Chondrocyte (in vitro differentiated cells): ENCODE measurements around the gene TGM3. TPM values are rescaled to one million over a fixed set of nuclear protein-coding genes. Genes with fewer than 3 reads are reported as not detected.

Source experiments
- DNase-seq: peaks from one replicate; pipeline ENCODE4 v3.0.0; 2021; ENCODE audit warnings: mixed read lengths, low spot score
- H3K27ac Mint-ChIP-seq: one replicate; pipeline ENCODE4 v1.8.0; 2021; ENCODE audit warnings: mild to moderate bottlenecking, moderate library complexity, mixed read lengths; ENCODE audit not compliant: unreplicated experiment
- H3K27me3 Mint-ChIP-seq: 2 replicates; pipeline ENCODE4 v1.8.0; 2021; ENCODE audit warnings: low read depth, mixed read lengths
- H3K36me3 Mint-ChIP-seq: 2 replicates; pipeline ENCODE4 v1.8.0; 2021; ENCODE audit warnings: low read depth, mixed read lengths
- H3K4me1 Mint-ChIP-seq: 2 replicates; pipeline ENCODE4 v1.8.0; 2021; ENCODE audit warnings: low read depth, mild to moderate bottlenecking, mixed read lengths
- H3K4me3 Mint-ChIP-seq: one replicate; pipeline ENCODE4 v1.8.0; 2021; ENCODE audit warnings: mild to moderate bottlenecking, moderate library complexity, mixed read lengths; ENCODE audit not compliant: unreplicated experiment
- H3K9me3 Mint-ChIP-seq: 2 replicates; pipeline ENCODE4 v1.8.0; 2021; ENCODE audit warnings: low read depth, mixed read lengths
- total RNA-seq: library from RNA; stranded (reverse); gene quantifications from 3 replicates; pipeline ENCODE4 v1.2.1, GENCODE V29; 2021
- TF ChIP-seq, protein P1 (sequence below): fragments of 200-600 bp; sonication (generic); IDR thresholded peaks from 2 replicates; pipeline ENCODE4 v1.5.0; 2021; ENCODE audit warnings: antibody characterized with exemption, mild to moderate bottlenecking, moderate library complexity

TGM3 gene
- total RNA-seq, 1 donor from 2014 or later: not detected

DNA sequence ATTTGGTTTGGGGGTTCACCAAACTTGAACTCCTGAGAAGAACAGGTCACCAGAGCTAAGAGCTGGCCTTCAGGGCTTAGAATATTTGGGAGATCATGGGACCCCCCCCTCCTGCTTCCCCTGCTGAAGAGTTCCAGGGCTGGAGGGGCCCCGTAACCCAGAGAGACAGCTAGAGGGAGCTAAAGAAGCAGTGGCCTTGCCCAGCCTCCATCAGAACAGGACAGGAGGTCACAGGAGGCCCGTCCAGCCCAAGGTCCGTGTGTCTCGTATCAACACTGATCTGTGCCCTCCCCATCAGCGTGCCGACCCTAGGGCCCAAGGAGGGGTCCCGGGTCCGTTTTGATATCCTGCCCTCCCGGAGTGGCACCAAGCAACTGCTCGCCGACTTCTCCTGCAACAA, 44.3 kb downstream of the TGM3 start:
- no peaks in the 10 kb centered on the region for H3K4me1 Mint-ChIP-seq
- H3K36me3 Mint-ChIP-seq: no peaks in the 10 kb centered on the region
- no peak overlapping the region for H3K27ac Mint-ChIP-seq
- no peak for DNase-seq
- no peak overlapping the region for H3K4me3 Mint-ChIP-seq
- H3K27me3 Mint-ChIP-seq: peaks cover 4% of the 10 kb centered on the region
- TF ChIP-seq, protein P1, sequence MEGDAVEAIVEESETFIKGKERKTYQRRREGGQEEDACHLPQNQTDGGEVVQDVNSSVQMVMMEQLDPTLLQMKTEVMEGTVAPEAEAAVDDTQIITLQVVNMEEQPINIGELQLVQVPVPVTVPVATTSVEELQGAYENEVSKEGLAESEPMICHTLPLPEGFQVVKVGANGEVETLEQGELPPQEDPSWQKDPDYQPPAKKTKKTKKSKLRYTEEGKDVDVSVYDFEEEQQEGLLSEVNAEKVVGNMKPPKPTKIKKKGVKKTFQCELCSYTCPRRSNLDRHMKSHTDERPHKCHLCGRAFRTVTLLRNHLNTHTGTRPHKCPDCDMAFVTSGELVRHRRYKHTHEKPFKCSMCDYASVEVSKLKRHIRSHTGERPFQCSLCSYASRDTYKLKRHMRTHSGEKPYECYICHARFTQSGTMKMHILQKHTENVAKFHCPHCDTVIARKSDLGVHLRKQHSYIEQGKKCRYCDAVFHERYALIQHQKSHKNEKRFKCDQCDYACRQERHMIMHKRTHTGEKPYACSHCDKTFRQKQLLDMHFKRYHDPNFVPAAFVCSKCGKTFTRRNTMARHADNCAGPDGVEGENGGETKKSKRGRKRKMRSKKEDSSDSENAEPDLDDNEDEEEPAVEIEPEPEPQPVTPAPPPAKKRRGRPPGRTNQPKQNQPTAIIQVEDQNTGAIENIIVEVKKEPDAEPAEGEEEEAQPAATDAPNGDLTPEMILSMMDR: no peak
- H3K9me3 Mint-ChIP-seq: peaks cover 2% of the 10 kb centered on the region

DNA sequence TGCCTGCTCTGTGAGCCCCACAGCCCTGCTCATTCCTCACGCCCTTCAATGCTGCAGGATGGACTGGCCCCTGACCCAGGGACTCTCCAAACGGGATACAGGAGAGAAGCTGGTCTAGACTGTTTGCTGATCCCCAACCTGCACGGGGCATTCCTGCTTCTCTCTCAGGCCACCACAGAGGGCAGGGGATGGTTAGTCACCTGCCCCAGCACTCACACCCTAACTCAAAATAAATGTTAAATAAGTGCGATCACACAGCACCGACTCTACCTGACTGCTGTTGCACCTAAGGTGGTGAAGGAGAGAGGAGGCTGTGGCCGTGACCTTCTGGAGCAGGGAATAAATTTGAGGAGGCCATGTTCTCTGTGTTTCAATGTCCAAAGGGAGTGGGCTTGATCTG, 45.0 kb downstream of the TGM3 start:
- H3K4me3 Mint-ChIP-seq: no peak overlapping the region
- TF ChIP-seq, protein P1: no peak
- H3K36me3 Mint-ChIP-seq: no peaks in the 10 kb centered on the region
- H3K9me3 Mint-ChIP-seq: peaks cover 2% of the 10 kb centered on the region
- DNase-seq: no peak
- peaks cover 6% of the 10 kb centered on the region for H3K27me3 Mint-ChIP-seq
- H3K27ac Mint-ChIP-seq: no peak overlapping the region
- H3K4me1 Mint-ChIP-seq: no peaks in the 10 kb centered on the region

DNA sequence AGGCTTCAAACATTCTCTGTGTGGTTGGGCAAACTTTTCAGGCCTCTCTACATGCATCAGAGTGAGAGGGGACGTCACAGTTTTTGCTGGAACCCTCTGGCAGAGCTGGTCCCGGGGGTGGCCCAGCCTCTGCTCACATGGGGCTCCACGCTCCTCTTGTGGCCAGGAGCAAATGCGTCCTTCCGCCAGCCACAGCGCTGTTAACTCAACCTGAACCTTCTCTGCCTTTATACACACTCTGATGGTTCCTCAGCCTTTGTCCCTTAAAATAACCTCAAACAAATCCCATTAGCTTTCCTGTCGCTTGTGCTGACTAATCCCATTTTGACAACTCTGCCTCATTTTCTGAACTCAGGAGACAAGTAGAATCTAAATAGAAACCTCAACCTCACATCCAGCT, 45.5 kb downstream of the TGM3 start:
- Mint-ChIP-seq H3K4me1 (no peaks in the 10 kb centered on the region), H3K36me3 (no peaks in the 10 kb centered on the region), H3K27ac (no peak overlapping the region), H3K27me3 (peaks cover 7% of the 10 kb centered on the region), H3K9me3 (peaks cover 2% of the 10 kb centered on the region), H3K4me3 (no peak overlapping the region)
- DNase-seq: no peak
- TF ChIP-seq, protein P1: no peak

DNA sequence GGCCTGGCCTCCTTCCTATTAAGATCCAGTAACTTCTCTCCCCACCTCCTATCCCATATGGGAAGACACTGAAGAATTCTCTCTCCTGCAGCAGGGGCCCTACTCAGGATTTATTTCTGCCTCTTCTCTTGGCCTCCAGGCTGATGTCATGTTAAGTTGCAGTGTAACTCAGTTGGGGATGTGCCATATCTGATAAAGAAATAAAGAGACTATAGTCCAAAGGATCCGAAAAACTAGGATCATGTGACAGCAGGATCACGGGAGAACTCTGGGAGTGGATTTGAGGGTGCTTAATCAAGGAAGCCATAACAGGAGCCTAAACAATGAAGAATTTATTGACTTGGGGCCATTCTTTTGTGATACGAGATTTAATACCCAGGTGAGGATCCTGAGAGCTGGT, 46.4 kb downstream of the TGM3 start:
- peaks cover 3% of the 10 kb centered on the region for H3K9me3 Mint-ChIP-seq
- no peak overlapping the region for H3K27ac Mint-ChIP-seq
- H3K36me3 Mint-ChIP-seq: no peaks in the 10 kb centered on the region
- TF ChIP-seq, protein P1: no peak
- no peak for DNase-seq
- peaks cover 8% of the 10 kb centered on the region for H3K27me3 Mint-ChIP-seq
- no peaks in the 10 kb centered on the region for H3K4me1 Mint-ChIP-seq
- H3K4me3 Mint-ChIP-seq: no peak overlapping the region

DNA sequence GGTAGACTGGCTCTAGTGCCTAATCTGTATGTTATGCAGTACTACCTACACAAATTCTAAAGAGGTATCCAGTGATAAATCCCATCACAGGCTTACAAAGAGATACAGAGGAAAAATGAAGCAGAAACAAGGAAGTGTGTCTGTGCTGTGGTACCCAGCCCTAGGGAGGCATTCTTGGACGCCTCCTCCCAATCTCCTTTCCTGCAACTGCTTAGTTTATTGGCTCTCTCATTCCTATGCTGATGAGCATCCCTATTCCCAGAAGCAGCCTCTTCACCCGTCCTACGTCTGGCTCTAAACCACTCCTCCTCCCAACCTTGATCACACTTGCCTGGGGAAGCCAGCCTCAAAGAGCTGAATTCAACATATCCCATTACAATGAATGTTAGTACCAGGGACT, 50.4 kb downstream of the TGM3 start:
- H3K4me1 Mint-ChIP-seq: no peaks in the 10 kb centered on the region
- H3K4me3 Mint-ChIP-seq: no peak overlapping the region
- peaks cover 11% of the 10 kb centered on the region for H3K27me3 Mint-ChIP-seq
- H3K36me3 Mint-ChIP-seq: no peaks in the 10 kb centered on the region
- DNase-seq: no peak
- peaks cover 6% of the 10 kb centered on the region for H3K9me3 Mint-ChIP-seq
- no peak overlapping the region for H3K27ac Mint-ChIP-seq
- TF ChIP-seq, protein P1: no peak
